Measurements from ENCODE around the gene METTL22. TPM values are rescaled to one million over a fixed set of nuclear protein-coding genes. Genes with fewer than 3 reads are reported as not detected.

METTL22 gene
- total and polyA plus RNA-seq, 2 donors (not counting 3 experiments of a cell fraction or from before 2014, with no cell fraction given): 42.0 to 52.6 TPM

DNA sequence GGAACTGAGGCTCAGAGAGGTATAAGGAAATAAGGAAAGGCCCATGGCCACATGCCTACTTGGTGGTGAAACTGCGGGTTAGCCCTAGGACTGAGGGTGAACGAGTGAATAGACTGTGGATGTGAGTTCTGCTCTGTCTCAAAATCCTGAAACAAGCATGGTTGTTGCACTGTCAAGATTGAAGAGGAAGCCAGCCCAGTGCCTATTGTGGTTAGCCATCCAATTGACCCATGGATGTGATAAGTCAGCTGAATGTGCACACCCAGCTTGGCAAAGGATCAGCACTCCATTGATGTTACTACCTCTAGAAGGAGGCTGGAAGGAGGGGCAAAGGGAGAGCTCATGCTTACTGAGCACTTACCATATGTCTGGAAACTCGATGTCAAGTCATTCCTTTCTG lies 35.6 kb upstream of the METTL22 start:
- H3K79me2 ChIP-seq (ENCODE audit: control insufficient read depth, insufficient read depth, low read length): no peaks in the 10 kb centered on the region
- peaks cover 19 to 24% of the 10 kb centered on the region in 2 experiments for H3K27me3 ChIP-seq (ENCODE audit: control insufficient read depth in 2 of 2, insufficient read depth in 2 of 2, low read length in 2 of 2)
- no peaks in the 10 kb centered on the region for H3K9me3 ChIP-seq (replicated peaks; ENCODE audit: control insufficient read depth, insufficient read depth, low read length)
- no TSS peak for BruUV-seq (replicated peaks)
- H3K4me1 ChIP-seq (ENCODE audit: control insufficient read depth, extremely low read depth, insufficient read depth, low read length): no peaks in the 10 kb centered on the region
- intact Hi-C loops (cut with micrococcal nuclease) (no loop called here), dilution Hi-C loops (cut with MboI; ENCODE audit: extremely low pct_ligation_motif_present, low sequenced_read_pairs) (no loop called here)
- FAIRE-seq (no peak), DNase-seq (ENCODE audit: low read depth, low spot score) (no peak)
- no peaks in the 10 kb centered on the region for H3K9me1 ChIP-seq (replicated peaks; ENCODE audit: control insufficient read depth, extremely low read depth, insufficient read depth, low read length)
- H2AFZ ChIP-seq (ENCODE audit: low read depth, low read length): no peak overlapping the region
- H3K9ac ChIP-seq (replicated peaks; ENCODE audit: extremely low read depth, insufficient read depth, low read length): no peak overlapping the region
- ChIA-PET CTCF (no interaction called here), POLR2A (no interaction called here)
- H3K4me3 ChIP-seq (replicated peaks in 1 of 3; ENCODE audit: insufficient read depth in 1 of 3, low read depth in 1 of 3, low read length in 3 of 3): no peak overlapping the region
- TF ChIP-seq POLR2AphosphoS5 (IDR thresholded peaks at IDR 0.05; ENCODE audit: insufficient read depth, low read depth, low read length) (no peak), POLR2A (IDR thresholded peaks at IDR 0.05; ENCODE audit: low read depth, low read length) (no peak), JUN (IDR thresholded peaks at IDR 0.05; ENCODE audit: borderline replicate concordance, insufficient read depth, insufficient read length, low read depth) (no peak), MYC (IDR thresholded peaks at IDR 0.05; ENCODE audit: low read depth, low read length) (no peak), CTCF (IDR thresholded peaks at IDR 0.05; ENCODE audit: extremely low read depth in 1 of 2, insufficient read depth in 1 of 2, low read depth in 1 of 2, low read length in 2 of 2) (no peak), FOS (IDR thresholded peaks at IDR 0.05; ENCODE audit: borderline replicate concordance, insufficient read depth, low read length) (no peak), EZH2 (IDR thresholded peaks at IDR 0.05; ENCODE audit: borderline replicate concordance, low read depth, low read length, severe bottlenecking) (no peak), GATA2 (IDR thresholded peaks at IDR 0.05; ENCODE audit: insufficient read depth, insufficient read length, low read depth, low read length) (no peak)
- TF ChIP-seq, protein P1, sequence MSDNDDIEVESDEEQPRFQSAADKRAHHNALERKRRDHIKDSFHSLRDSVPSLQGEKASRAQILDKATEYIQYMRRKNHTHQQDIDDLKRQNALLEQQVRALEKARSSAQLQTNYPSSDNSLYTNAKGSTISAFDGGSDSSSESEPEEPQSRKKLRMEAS (IDR thresholded peaks at IDR 0.05; ENCODE audit: insufficient read depth, insufficient read length): no peak
- H3K27ac ChIP-seq (ENCODE audit: insufficient read depth, low read depth, low read length): no peak overlapping the region
- no peak overlapping the region for H3K4me2 ChIP-seq (ENCODE audit: insufficient read depth, low read length)
- no peaks in the 10 kb centered on the region for H3K36me3 ChIP-seq (ENCODE audit: control insufficient read depth in 2 of 2, extremely low read depth in 1 of 2, insufficient read depth in 2 of 2, low read length in 2 of 2)
- H4K20me1 ChIP-seq (replicated peaks; ENCODE audit: control insufficient read depth, extremely low read depth, insufficient read depth, low read length): no peaks in the 10 kb centered on the region
